Germinal center (tissue), 1 donor: ENCODE results near the gene CCDC187.

Experiments
- DNase-seq: peaks from one replicate; pipeline ENCODE4 v3.0.0; 2012; ENCODE audit warnings: mixed read lengths, low spot score

Gene CCDC187

DNA sequence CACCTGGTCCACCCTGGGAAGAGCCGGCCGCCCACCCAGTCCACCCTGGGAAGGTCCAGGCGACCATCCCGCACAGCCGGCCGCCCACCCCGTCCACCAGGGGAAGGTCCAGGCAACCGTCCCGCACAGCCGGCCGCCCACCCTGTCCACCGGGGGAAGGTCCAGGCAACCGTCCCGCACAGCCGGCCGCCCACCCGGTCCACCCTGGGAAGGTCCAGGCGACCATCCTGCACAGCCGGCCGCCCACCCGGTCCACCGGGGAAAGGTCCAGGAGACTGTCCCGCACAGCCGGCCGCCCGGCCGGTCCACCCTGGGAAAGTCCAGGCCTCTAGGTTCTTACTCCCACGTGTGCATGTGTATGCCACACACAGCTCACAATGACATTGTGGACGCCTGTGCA lies 51.6 kb downstream of the CCDC187 start:
- DNase-seq: no peak

GRCh38 chr9:136251264-136252115 lies 52.4 kb downstream of the CCDC187 start:
- DNase-seq: no peak

DNA sequence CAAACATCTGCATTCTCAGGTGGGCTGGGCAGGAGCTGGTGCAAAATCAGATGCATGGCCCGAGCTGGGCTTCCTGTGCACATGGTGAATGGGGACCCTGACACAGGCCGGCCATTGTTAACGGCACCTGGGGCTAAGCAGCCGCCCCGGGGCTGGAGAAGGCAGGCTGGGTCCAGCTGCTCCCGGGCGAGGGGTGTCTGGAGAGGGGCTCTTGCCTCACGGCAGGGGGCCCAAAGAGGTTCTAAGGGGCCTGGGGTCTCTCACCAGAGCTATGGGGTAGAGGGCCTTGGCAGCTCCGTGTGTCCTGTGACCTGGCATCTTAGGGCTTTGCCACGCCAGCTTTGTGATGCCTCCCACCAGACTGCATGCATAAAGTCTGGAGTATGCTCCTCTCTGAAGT lies 53.2 kb downstream of the CCDC187 start:
- no peak for DNase-seq

DNA sequence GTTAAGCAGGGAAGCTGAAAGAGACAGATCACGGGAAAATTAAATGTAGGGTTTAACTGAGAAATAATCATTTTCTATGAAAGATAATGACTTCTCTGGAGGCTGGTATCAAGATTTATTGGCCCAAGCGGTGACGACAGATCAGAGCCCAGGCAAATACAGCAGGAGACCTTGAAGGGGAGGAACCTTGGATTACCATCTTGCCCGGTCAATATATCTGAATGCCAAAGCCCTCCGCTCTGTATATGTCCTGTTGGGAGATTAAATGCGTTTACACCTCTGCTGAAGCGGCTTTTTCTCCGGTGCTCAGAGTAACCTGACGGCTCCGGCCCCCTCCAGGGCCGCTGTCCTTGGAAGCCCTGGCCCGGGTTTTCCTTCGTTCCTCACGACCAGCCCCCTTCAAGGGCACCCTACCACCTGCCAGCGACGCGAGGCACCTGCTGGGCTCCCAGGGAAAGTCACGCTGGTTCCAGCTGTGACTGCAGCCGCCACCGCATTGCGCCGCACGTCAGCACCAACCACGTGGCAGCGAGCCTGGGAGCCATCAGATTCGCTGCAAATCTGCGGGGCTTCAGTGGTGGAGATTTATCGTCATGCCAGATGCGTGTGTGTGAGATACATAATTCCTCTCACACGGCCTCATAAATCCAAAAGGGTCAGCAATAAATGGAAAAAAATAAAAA lies 53.9 kb downstream of the CCDC187 start:
- no peak for DNase-seq

GRCh38 chr9:136248951-136249876 lies 54.7 kb downstream of the CCDC187 start:
- DNase-seq: no peak

DNA sequence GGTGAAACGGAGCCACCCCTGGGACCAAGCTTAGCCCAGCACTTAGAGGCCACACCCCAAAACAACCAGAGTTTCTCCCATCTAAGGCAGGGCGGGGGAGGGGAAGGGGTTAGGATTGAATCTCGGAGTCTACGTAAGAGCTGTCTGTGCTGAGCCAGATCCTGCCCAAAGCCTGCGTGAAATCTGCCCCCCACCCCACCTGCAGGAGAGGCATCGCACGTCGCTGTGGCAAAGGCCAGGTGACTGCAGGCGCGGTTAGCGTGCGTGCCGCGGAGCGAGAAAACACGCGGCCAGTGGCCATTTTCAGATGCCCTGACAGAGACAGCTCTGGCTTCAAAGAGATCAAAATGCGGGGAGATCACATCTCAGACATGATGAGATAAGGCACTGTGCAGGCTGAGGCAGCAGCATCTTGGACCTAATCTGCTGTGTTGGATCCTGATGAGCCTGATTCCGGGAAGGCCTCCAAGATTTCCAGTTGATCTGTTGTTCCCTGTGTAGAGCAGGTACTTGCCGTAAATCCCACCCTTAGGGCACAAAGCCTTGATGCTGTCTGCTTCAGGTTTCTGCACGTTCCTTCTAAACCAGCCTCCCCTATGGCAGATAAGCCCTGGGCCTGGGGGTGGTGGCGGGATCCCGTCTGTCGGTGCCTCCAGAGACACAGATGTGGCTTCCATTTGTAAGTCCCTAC lies 55.8 kb downstream of the CCDC187 start:
- DNase-seq: no peak

GRCh38 chr9:136247551-136247916 lies 56.4 kb downstream of the CCDC187 start:
- no peak for DNase-seq

DNA sequence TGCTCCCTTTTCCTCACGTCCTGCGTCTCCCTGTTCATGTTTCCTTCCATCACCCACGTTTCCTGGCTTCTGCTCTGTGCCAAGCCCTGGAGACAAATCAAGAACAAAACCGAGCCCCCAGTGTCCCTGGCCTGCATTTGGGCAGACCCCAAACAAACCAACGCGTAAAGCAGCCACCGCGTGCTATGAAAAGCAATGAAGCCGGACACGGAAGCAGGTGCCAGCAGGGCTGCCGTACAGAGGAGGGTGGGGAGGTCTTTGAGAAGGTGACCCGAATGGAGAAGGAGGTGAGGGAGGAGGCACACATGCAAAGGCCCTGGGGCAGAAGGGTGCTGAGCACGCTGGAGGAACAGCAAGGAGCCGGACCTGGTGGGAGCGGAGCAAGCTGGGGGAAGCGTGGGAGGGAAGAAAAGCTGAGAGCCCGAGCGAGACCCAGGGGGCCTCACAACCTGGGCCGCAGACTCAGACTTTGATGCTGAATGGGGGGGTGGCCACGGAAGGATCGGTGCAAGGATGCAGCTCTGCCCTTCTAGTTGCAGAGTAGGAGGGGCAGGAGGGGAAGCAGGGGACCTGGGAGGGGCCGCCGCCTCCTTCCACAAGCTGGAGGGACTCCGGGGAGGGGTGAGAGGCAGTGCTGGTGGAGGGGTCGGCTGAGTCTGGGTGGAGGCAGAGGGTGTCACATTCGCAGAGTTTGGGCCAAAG lies 56.9 kb downstream of the CCDC187 start:
- no peak for DNase-seq

DNA sequence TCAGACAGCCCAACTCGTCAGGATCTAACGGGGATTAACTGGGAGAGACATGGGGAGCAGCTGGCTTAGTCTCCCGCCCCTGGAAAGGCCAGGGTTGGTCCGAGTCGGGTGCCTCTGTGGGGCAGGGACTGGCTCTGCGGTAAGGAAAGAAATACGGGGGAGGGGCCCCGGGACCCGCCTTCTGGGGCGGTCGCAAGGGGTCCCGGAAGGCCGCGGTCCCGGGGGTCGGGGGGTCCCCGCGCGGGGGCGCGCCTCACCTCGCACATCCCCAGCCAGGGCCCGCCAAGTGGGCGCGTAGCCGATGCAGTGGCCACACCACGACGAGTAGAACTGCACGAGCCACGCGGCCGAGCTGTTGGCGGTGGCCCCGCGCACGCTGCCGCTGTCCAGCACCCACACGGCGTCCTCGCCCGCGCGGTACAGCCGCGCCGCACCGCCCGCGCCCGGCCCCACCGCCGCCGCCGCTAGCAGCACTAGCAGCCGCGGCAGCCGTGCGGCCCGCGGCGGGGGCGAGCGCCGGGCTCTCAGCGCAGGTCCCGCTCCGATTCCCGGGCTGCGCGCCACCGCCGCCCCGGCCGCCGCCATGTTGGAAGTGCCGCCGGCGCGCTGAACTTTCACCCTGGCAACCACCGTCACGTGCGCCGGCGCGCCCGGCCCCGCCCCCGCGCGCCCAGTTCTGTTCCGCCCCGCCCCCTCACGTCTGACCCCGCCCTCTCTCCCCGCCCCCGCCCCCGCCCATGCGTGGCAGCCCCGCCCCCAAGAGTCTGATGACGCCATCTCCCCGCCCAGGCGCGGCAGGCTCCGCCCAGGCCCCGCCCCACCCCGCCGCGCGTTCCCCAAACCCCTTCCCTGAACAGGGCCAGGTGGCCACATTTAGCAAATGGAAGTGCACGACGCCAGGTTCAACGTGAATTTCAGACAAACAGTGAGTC lies 58.4 kb downstream of the CCDC187 start, which contains the start of gene QSOX2:
Gene QSOX2, minus strand, starts transcription at position 594 of the 932 bp plus-strand sequence. Its CDS starts 9 bp downstream, at position 585.
- peak; percentile 93 for DNase-seq

GRCh38 chr9:136244969-136245218 lies 59.0 kb downstream of the CCDC187 start:
- DNase-seq: no peak

DNA sequence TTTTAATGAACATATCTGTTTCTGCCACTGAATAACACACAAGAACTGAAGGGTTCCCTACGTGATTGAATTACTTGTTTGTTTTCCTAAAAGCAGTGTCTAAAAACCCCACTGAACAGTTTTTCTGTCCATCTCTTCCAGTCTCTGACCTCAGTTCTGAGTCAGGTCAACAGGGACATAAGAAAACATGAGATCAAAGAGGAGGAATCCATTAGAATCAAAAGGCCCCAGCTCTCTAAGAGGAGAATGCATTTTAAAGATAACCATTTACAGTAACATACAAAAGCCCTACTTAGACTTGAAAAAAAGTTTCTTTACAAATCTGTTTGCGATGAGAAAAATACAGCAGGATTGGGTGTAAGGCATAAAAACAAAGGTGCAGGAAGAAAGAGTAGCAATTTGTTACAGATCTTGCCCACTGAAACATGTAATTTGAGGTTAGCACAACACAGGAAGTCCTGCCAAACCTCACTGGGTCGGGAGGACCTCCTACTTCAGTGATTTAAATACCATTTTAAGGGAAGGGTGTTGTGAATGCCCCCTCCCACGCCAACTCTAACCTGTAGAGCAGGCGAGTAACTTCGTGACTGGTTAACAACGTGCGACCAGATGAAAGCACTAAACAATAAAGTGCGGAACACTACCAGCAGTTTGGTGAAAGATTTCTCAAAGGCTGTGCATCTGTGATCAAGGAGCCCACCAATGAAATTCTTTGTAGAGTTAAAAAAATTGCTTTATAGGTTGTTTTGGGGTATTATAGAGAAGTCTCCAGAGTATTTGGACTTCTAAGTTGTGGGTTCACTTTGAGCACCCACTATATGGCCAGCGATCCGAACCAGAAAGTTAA lies 59.5 kb downstream of the CCDC187 start:
- DNase-seq: peak; percentile 67

DNA sequence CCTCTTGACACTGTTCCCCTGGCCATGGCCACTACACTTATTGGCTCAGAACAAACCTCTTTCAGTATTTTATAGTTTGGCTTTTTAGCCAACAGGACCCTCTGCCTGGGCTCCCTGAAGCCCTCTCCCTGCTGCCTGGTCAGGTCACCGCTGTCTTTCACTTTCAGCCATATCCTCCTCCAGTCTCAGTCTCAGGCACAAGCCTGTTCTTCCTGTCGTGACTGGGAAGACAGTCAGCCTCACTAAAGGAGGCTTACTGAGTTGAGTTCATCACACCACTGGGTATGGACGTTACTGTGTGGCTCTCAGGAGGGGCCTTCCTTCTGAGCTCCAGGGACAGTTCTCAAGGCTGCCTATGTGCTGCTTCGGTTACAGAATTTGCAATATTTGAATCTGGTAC lies 60.3 kb downstream of the CCDC187 start:
- DNase-seq: no peak

GRCh38 chr9:136242918-136243525 lies 60.9 kb downstream of the CCDC187 start:
- peak; percentile 49 for DNase-seq

DNA sequence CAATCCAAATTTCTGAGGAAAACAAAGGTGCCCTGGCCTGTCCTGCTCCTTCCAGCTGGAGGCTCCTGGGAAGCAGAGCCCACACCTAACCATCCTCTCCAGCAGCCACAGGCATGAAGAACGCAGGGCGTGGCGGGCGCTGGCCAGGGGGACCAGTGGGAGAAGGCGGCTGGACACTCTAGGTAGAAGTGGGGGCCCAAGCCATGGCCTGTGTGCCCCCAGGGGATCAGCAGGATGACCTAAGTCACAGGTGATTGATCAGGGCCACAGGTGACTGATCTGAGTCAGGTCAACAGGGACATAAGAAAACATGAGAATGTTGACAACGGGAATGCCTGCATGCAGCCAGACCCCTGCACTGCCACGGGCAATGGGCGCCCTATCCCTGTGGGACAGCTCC lies 61.6 kb downstream of the CCDC187 start:
- no peak for DNase-seq

DNA sequence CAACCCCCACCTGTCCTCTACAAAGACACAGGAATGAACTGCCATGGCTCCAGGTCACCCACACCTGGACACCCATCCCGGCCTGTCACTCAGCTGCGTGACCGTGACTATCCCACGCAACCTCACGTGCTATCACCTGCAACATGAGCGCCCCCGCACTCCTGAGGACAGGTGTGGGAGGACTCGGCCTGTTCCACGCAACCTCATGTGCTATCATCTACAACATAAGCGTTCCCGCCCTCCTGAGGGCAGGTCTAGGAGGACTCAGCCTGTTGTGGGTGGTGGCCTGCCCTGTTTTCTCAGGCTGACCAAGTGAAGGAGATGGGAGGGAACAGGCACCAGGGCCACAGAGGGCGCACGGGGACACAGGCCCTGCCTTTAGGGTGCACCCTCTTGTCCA lies 62.4 kb downstream of the CCDC187 start:
- DNase-seq: no peak

DNA sequence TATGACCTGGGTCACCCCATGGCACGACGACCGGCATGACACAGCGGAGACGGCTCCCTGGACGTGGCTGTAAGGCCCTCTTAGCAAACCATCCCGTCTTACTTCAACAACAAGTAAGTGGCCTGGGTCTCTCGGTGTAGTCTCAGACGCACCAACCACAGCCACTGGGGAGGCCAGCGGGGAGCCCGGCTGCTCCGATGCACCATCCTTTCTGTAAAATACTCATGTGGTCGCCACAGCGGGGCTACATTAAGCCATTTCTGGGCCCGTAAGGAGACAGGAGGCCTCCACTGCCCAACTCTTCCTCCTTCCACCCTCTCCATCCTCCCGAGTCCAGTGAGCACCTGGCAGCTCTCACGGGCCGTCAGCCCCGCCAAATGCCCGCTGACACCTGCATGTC lies 63.0 kb downstream of the CCDC187 start:
- DNase-seq: no peak

- peak; percentile 88 for DNase-seq
Measured at GRCh38 chr9:136239983-136240330, 63.9 kb downstream of the CCDC187 start.

DNA sequence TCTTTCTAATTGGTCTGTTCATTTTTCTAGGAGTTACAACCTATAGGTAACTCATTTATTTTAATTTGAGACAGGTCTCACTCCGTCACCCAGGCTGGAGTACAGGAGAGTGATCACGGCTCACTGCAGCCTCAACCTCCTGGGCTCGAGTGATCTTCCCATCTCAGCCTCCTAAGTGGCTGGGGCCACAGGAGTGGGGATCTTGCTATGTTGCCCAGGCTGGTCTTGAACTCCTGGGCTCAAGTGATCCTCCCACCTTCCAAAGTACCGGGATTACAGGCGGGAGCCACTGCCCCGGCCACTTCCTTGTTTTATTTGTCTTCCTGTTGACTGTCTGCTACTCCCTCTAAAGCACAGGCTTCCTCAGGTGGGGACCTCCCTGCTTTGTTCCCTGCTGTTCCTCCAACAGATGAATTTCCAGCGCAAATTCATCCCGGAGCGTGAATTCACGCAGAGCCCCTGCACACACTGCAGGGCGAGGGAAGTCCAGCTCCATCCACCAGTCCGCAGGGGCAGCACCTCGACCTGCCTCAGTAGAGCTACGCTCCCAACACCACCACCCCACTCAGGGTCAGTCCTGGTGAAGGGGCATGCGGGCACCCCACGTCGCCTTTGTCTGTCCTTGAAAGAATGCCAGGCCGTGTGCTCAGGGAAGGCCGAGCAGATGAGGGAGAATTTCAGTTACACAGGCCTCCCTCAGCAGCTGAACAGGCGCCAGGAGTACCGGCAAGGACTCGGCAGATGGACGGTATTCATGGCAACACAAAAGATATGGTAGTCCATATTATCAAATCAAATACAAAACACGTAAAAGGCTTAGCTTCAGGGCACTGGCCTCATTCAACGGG lies 64.5 kb downstream of the CCDC187 start:
- DNase-seq: no peak
